HG02981 (cell line): ENCODE results near the gene SPAG4.

Experiments
- ATAC-seq: cut with Tn5 transposase; IDR thresholded peaks from one replicate; pipeline ENCODE4 v1.9.1; 2021; ENCODE audit warnings: mild to moderate bottlenecking, moderate library complexity; ENCODE audit not compliant: unreplicated experiment

SPAG4 gene

GRCh38 chr20:35619196-35620095 is 3.8 kb downstream of the SPAG4 start:
- ATAC-seq = no peak

- ATAC-seq = no peak
Observed at GRCh38 chr20:35620818-35621559, 5.4 kb downstream of the SPAG4 start.

GRCh38 chr20:35621560-35621946 is 5.9 kb downstream of the SPAG4 start:
- ATAC-seq = no peak

- no peak for ATAC-seq
Observed at GRCh38 chr20:35625584-35626385, 10.2 kb downstream of the SPAG4 start.

- ATAC-seq = no peak
Observed at GRCh38 chr20:35626386-35627001, 10.9 kb downstream of the SPAG4 start.

- no peak for ATAC-seq
Observed at GRCh38 chr20:35627121-35627520, 11.5 kb downstream of the SPAG4 start.

- no peak for ATAC-seq
Observed at GRCh38 chr20:35629427-35630145, 14.0 kb downstream of the SPAG4 start.

- no peak for ATAC-seq
Observed at GRCh38 chr20:35630636-35631035, 15.0 kb downstream of the SPAG4 start.

GRCh38 chr20:35632539-35633115 is 17.0 kb downstream of the SPAG4 start:
- ATAC-seq = no peak

- no peak for ATAC-seq
Observed at GRCh38 chr20:35635652-35636051, 20.0 kb downstream of the SPAG4 start.

GRCh38 chr20:35636095-35636494 is 20.5 kb downstream of the SPAG4 start:
- no peak for ATAC-seq

GRCh38 chr20:35637276-35637675 is 21.6 kb downstream of the SPAG4 start:
- ATAC-seq = no peak

GRCh38 chr20:35638751-35639150 is 23.1 kb downstream of the SPAG4 start:
- ATAC-seq = no peak

- ATAC-seq = no peak
Observed at GRCh38 chr20:35640724-35641123, 25.1 kb downstream of the SPAG4 start.

- no peak for ATAC-seq
Observed at GRCh38 chr20:35641743-35642142, 26.1 kb downstream of the SPAG4 start.

- no peak for ATAC-seq
Observed at GRCh38 chr20:35643045-35643444, 27.4 kb downstream of the SPAG4 start.

- no peak for ATAC-seq
Observed at GRCh38 chr20:35644806-35645205, 29.2 kb downstream of the SPAG4 start.

- no peak for ATAC-seq
Observed at GRCh38 chr20:35648836-35649235, 33.2 kb downstream of the SPAG4 start.

GRCh38 chr20:35650632-35651031 is 35.0 kb downstream of the SPAG4 start:
- no peak for ATAC-seq

GRCh38 chr20:35651958-35652357 is 36.3 kb downstream of the SPAG4 start:
- ATAC-seq = no peak
